ENCODE results near the gene MYF5.

DNA sequence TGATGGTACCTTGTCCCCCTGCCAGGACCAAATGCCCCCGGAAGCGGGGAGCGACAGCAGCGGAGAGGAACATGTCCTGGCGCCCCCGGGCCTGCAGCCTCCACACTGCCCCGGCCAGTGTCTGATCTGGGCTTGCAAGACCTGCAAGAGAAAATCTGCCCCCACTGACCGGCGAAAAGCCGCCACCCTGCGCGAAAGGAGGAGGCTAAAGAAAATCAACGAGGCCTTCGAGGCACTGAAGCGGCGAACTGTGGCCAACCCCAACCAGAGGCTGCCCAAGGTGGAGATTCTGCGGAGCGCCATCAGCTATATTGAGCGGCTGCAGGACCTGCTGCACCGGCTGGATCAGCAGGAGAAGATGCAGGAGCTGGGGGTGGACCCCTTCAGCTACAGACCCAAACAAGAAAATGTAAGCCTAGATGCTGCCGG lies 8.9 kb upstream of the MYF5 start:
- TF ChIP-seq CTCF (IDR thresholded peaks at IDR 0.05) (no peak), POLR2A (IDR thresholded peaks at IDR 0.05) (no peak)

Data from right lobe of liver (tissue), 4 donors.